Thyroid gland (tissue), 4 donors: ENCODE measurements around the gene NPC2. TPM values are rescaled to one million over a fixed set of nuclear protein-coding genes. Genes with fewer than 3 reads are reported as not detected.
A peak's percentile ranks its signal among the peaks of the same experiment; 100 is the strongest.

Experiments used
- DNase-seq, 2 donors: peaks; one replicate each; pipeline ENCODE4 v3.0.0-alpha.2; 2019
- H3K27ac ChIP-seq, 3 donors: fragments of 200-600 bp; sonication (generic); 1 replicate in 2 of 3; 2 replicates in 1 of 3; pipeline ENCODE4 v1.5.1; 2016 to 2019; ENCODE audit warnings: mild to moderate bottlenecking in 1 of 3, moderate library complexity in 1 of 3
- H3K27me3 ChIP-seq: fragments of 200-600 bp; sonication (generic); one replicate; pipeline ENCODE4 v1.5.1; 2019
- H3K36me3 ChIP-seq, 2 donors: fragments of 200-600 bp; sonication (generic); one replicate each; pipeline ENCODE4 v1.5.1; 2016 to 2019
- H3K4me1 ChIP-seq, 2 donors: fragments of 200-600 bp; sonication (generic); one replicate each; pipeline ENCODE4 v1.5.1; 2017 to 2019
- H3K4me3 ChIP-seq, 3 donors: fragments of 200-600 bp; sonication (generic); replicated peaks in 1 of 3; 1 replicate in 2 of 3; 2 replicates in 1 of 3; pipeline ENCODE4 v1.5.1; 2016; ENCODE audit warnings: mild to moderate bottlenecking in 1 of 3
- H3K9me3 ChIP-seq: fragments of 200-600 bp; sonication (generic); one replicate; pipeline ENCODE4 v1.5.1; 2017
- CTCF ChIP-seq, 6 experiments: fragments of 200-600 bp in 3 of 6; fragments of 450-650 bp in 3 of 6; sonication (generic) in 3 of 6; IDR thresholded peaks; one replicate each; pipeline ENCODE4 v1.5.1; 2016 to 2019; ENCODE audit warnings: antibody characterized with exemption in 6 of 6, mild to moderate bottlenecking in 2 of 6, inconsistent platforms in 1 of 6, moderate library complexity in 1 of 6
- POLR2A ChIP-seq, 2 donors: fragments of 450-650 bp; IDR thresholded peaks; one replicate each; pipeline ENCODE4 v1.6.1; 2017; ENCODE audit warnings: antibody characterized with exemption in 2 of 2, mild to moderate bottlenecking in 2 of 2, moderate library complexity in 1 of 2
- WGBS, 2 donors: methylation state at CpG; one replicate each; pipeline ENCODE4 v1.1.5; 2017; 5-methylcytosine and 5-hydroxymethylcytosine counted together
- intact Hi-C: fragments of 100-400 bp; cut with DNase I; formaldehyde crosslinking; loops from one replicate; pipeline ENCODE4 v1.15.1; 2023
- total RNA-seq, 4 donors: library from RNA; depleted of rRNA; stranded (reverse); fragments of >200 nt; gene quantifications; one replicate each; pipeline ENCODE4 v1.2.3, GENCODE V29; 2016

Gene NPC2
- total RNA-seq, 4 donors from 2014 or later: 583 to 1,617 (median 793) TPM

GRCh38 chr14:74515891-74516412, 22.8 kb upstream of the NPC2 start:
- no peak for TF ChIP-seq POLR2A (IDR thresholded peaks at IDR 0.05)
- no peak for DNase-seq
- peak overlapping the region in 2 of 3 donors; percentile 78 to 88 for H3K27ac ChIP-seq

DNA sequence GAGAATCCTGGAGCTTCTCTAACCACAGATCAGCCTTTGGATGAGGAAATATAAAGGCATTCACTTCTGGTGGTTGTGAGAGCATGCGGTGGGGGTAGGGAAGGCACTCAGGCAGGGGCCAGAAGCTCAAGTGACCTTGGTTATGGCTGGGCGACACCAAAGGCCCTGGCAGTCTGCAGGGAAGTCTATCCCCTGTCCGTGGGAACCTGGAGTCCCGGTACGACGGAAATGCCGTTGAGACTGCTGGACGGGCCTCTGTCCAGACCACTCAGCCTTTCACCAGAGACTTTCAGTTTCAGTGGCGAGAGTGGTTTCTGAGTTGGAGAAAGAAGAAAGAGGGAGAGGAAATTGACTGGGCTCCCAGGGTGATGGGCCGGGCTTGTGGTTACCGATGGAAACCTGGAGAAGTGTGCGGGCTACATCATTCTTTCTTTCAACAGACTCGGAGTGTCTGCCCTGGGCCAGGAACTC, 21.4 kb upstream of the NPC2 start:
- peaks cover 28 to 40% of the 10 kb centered on the region in 2 donors for H3K4me1 ChIP-seq
- no peak overlapping the region for H3K4me3 ChIP-seq
- no peaks in the 10 kb centered on the region for H3K9me3 ChIP-seq
- intact Hi-C loops: no loop called here
- peak; percentile 93 to 95 for DNase-seq
- peaks cover 4% of the 10 kb centered on the region in 2 donors for H3K36me3 ChIP-seq
- 15 to 22% methylated on average over 13 of the region's 13 CpGs for WGBS, 2 donors
- H3K27ac ChIP-seq: peak overlapping the region; percentile 5 to 88 (median 78)
- TF ChIP-seq CTCF (IDR thresholded peaks at IDR 0.05) (no peak), POLR2A (IDR thresholded peaks at IDR 0.05) (peak in 1 of 2 donors; percentile 48)
- no peaks in the 10 kb centered on the region for H3K27me3 ChIP-seq

More at GRCh38 chr14:74515891-74516412, 22.8 kb upstream of the NPC2 start:
- H3K27me3 ChIP-seq: no peaks in the 10 kb centered on the region
- peaks cover 3 to 4% of the 10 kb centered on the region in 2 donors for H3K36me3 ChIP-seq
- peaks cover 23 to 31% of the 10 kb centered on the region in 2 donors for H3K4me1 ChIP-seq
- intact Hi-C loops: no loop called here
- no peak overlapping the region for H3K4me3 ChIP-seq
- WGBS, 2 donors: 90 to 96% methylated on average over 8 of the region's 8 CpGs
- no peaks in the 10 kb centered on the region for H3K9me3 ChIP-seq

GRCh38 chr14:74511966-74512830, 19.1 kb upstream of the NPC2 start:
- peaks cover 28 to 40% of the 10 kb centered on the region in 2 donors for H3K4me1 ChIP-seq
- 83 to 84% methylated on average over 8 to 10 of the region's 10 CpGs for WGBS, 2 donors
- peaks cover 0 to 19% of the 10 kb centered on the region in 2 donors for H3K36me3 ChIP-seq
- intact Hi-C loops: no loop called here
- no peak for DNase-seq
- no peaks in the 10 kb centered on the region for H3K27me3 ChIP-seq
- no peaks in the 10 kb centered on the region for H3K9me3 ChIP-seq
- H3K4me3 ChIP-seq: no peak overlapping the region
- TF ChIP-seq CTCF (IDR thresholded peaks at IDR 0.05): no peak
- no peak for TF ChIP-seq POLR2A (IDR thresholded peaks at IDR 0.05)
- H3K27ac ChIP-seq: peak overlapping the region in 1 of 3 donors; percentile 88

GRCh38 chr14:74510959-74511409, 17.9 kb upstream of the NPC2 start:
- Histone ChIP-seq H3K36me3 (peaks cover 11 to 23% of the 10 kb centered on the region in 2 donors), H3K4me3 (no peak overlapping the region), H3K4me1 (peaks cover 28 to 40% of the 10 kb centered on the region in 2 donors), H3K27ac (peak overlapping the region in 2 of 3 donors; percentile 32 to 88), H3K9me3 (no peaks in the 10 kb centered on the region), H3K27me3 (no peaks in the 10 kb centered on the region)
- intact Hi-C loops: no loop called here
- TF ChIP-seq CTCF (IDR thresholded peaks at IDR 0.05) (no peak), POLR2A (IDR thresholded peaks at IDR 0.05) (no peak)
- no peak for DNase-seq
- 74 to 78% methylated on average over 8 to 10 of the region's 10 CpGs for WGBS, 2 donors

- no peak overlapping the region for H3K4me3 ChIP-seq
- intact Hi-C loops: no loop called here
- no peaks in the 10 kb centered on the region for H3K27me3 ChIP-seq
- H3K27ac ChIP-seq: peak overlapping the region in 2 of 3 donors; percentile 32 to 88
- TF ChIP-seq CTCF (IDR thresholded peaks at IDR 0.05): no peak
- TF ChIP-seq POLR2A (IDR thresholded peaks at IDR 0.05): no peak
- no peaks in the 10 kb centered on the region for H3K9me3 ChIP-seq
- 60 to 68% methylated on average over 13 to 16 of the region's 21 CpGs for WGBS, 2 donors
- DNase-seq: peak in 1 of 2 donors; percentile 60
- peaks cover 25 to 38% of the 10 kb centered on the region in 2 donors for H3K4me1 ChIP-seq
- H3K36me3 ChIP-seq: peaks cover 14 to 23% of the 10 kb centered on the region in 2 donors
These were observed 17.3 kb upstream of the NPC2 start for GRCh38 chr14:74510223-74510931.
